SK-N-SH treated with all-trans-retinoic acid at 6 μM for 48 hours (cell line): Measurements from ENCODE around the gene OSBPL5.

ENCODE experiments used
- ATAC-seq: fragments of 200-7000 bp; cut with Tn5 transposase; 3 replicates; pipeline ENCODE4 v1.9.1; 2020; ENCODE audit warnings: mild to moderate bottlenecking, moderate library complexity
- BACH2 ChIP-seq: fragments of 250-450 bp; sonication (Bioruptor Pico); IDR thresholded peaks from 2 replicates; pipeline ENCODE4 v1.9.0; 2021; ENCODE audit warnings: mild to moderate bottlenecking, borderline replicate concordance
- CSDC2 ChIP-seq: fragments of 250-450 bp; sonication (Bioruptor Pico); IDR thresholded peaks from 2 replicates; pipeline ENCODE4 v1.5.0; 2020; ENCODE audit warnings: mild to moderate bottlenecking, moderate library complexity
- ESRRG ChIP-seq: fragments of 250-450 bp; sonication (Bioruptor Pico); IDR thresholded peaks from 2 replicates; pipeline ENCODE4 v1.6.1; 2021; ENCODE audit warnings: mild to moderate bottlenecking
- GLIS3 ChIP-seq: fragments of 250-450 bp; sonication (Bioruptor Pico); IDR thresholded peaks from 2 replicates; pipeline ENCODE4 v1.5.0; 2020; ENCODE audit warnings: mild to moderate bottlenecking, moderate library complexity
- ISL1 ChIP-seq: fragments of 250-450 bp; sonication (Bioruptor Pico); IDR thresholded peaks from 2 replicates; pipeline ENCODE4 v2.1.2; 2022; ENCODE audit warnings: mild to moderate bottlenecking, moderate library complexity
- OSR1 ChIP-seq: fragments of 250-450 bp; sonication (Bioruptor Pico); IDR thresholded peaks from 2 replicates; pipeline ENCODE4 v1.8.0; 2022; ENCODE audit warnings: moderate library complexity, mild to moderate bottlenecking, inconsistent platforms
- RARB ChIP-seq: fragments of 250-450 bp; sonication (Bioruptor Pico); IDR thresholded peaks from 2 replicates; pipeline ENCODE4 v1.8.0; 2021; ENCODE audit warnings: mild to moderate bottlenecking, moderate library complexity
- SNAI2 ChIP-seq: fragments of 250-450 bp; sonication (Bioruptor Pico); IDR thresholded peaks from 2 replicates; pipeline ENCODE4 v1.5.0; 2020; ENCODE audit warnings: mild to moderate bottlenecking, moderate library complexity
- TCF4 ChIP-seq: fragments of 250-450 bp; sonication (Bioruptor Pico); IDR thresholded peaks from 2 replicates; pipeline ENCODE4 v1.8.0; 2021; ENCODE audit warnings: mild to moderate bottlenecking, moderate library complexity, borderline replicate concordance
- ZC3H10 ChIP-seq: fragments of 250-450 bp; sonication (Bioruptor Pico); IDR thresholded peaks from 2 replicates; pipeline ENCODE4 v1.5.1; 2021; ENCODE audit warnings: mild to moderate bottlenecking, moderate library complexity
- ZFP30 ChIP-seq: fragments of 450-650 bp; formaldehyde crosslinking; IDR thresholded peaks from 2 replicates; pipeline ENCODE4 v1.5.0; 2022; ENCODE audit warnings: mild to moderate bottlenecking, moderate library complexity
- ZNF70 ChIP-seq: fragments of 450-650 bp; formaldehyde crosslinking; IDR thresholded peaks from 2 replicates; pipeline ENCODE4 v1.5.0; 2020; ENCODE audit warnings: mild to moderate bottlenecking, moderate library complexity
- ZNF8 ChIP-seq: fragments of 450-650 bp; formaldehyde crosslinking; IDR thresholded peaks from 2 replicates; pipeline ENCODE4 v1.5.0; 2020; ENCODE audit warnings: mild to moderate bottlenecking, moderate library complexity
- TF ChIP-seq, protein P1 (sequence below): fragments of 250-450 bp; sonication (Bioruptor Pico); IDR thresholded peaks from 2 replicates; pipeline ENCODE4 v1.8.0; 2020; ENCODE audit warnings: mild to moderate bottlenecking, moderate library complexity, borderline replicate concordance
- TF ChIP-seq, protein P2 (sequence below): fragments of 250-450 bp; sonication (Bioruptor Pico); IDR thresholded peaks from 2 replicates; pipeline ENCODE4 v1.5.1; 2021; ENCODE audit warnings: mild to moderate bottlenecking, moderate library complexity
- TF ChIP-seq, protein P3 (sequence below): fragments of 250-450 bp; sonication (Bioruptor Pico); IDR thresholded peaks from 2 replicates; pipeline ENCODE4 v1.8.0; 2021; ENCODE audit warnings: low read depth, mild to moderate bottlenecking, moderate library complexity, borderline replicate concordance
- TF ChIP-seq, protein P4 (sequence below): fragments of 250-450 bp; sonication (Bioruptor Pico); IDR thresholded peaks from 2 replicates; pipeline ENCODE4 v1.5.1; 2020; ENCODE audit warnings: low read depth, mild to moderate bottlenecking, moderate library complexity

OSBPL5 gene

DNA sequence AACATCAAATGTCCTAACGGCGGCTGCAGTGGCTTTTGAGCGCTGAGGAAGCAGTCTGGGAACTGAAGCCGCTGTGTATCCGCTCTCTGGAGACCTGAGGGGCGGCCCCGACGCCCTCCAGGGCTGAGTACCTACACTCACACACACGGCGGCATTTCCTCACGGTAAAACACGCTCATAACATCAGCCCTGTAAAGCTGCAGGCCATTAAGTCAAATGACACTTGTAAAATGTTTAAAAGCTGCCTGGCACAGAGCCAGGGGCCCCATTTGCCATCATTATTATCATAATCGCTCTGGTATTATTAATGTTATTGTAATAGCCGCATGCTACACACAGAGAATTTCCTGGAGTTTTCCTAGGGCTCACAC, 113.0 kb downstream of the OSBPL5 start (continued):
- TF ChIP-seq ZC3H10 (CRISPR knock-in tag) (no peak), GLIS3 (CRISPR knock-in tag) (no peak), TCF4 (CRISPR knock-in tag) (no peak), BACH2 (CRISPR knock-in tag) (no peak), RARB (CRISPR knock-in tag) (no peak), ZNF8 (CRISPR knock-in tag) (no peak)
- TF ChIP-seq, protein P1, sequence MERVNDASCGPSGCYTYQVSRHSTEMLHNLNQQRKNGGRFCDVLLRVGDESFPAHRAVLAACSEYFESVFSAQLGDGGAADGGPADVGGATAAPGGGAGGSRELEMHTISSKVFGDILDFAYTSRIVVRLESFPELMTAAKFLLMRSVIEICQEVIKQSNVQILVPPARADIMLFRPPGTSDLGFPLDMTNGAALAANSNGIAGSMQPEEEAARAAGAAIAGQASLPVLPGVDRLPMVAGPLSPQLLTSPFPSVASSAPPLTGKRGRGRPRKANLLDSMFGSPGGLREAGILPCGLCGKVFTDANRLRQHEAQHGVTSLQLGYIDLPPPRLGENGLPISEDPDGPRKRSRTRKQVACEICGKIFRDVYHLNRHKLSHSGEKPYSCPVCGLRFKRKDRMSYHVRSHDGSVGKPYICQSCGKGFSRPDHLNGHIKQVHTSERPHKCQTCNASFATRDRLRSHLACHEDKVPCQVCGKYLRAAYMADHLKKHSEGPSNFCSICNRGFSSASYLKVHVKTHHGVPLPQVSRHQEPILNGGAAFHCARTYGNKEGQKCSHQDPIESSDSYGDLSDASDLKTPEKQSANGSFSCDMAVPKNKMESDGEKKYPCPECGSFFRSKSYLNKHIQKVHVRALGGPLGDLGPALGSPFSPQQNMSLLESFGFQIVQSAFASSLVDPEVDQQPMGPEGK: no peak
- TF ChIP-seq, protein P2, sequence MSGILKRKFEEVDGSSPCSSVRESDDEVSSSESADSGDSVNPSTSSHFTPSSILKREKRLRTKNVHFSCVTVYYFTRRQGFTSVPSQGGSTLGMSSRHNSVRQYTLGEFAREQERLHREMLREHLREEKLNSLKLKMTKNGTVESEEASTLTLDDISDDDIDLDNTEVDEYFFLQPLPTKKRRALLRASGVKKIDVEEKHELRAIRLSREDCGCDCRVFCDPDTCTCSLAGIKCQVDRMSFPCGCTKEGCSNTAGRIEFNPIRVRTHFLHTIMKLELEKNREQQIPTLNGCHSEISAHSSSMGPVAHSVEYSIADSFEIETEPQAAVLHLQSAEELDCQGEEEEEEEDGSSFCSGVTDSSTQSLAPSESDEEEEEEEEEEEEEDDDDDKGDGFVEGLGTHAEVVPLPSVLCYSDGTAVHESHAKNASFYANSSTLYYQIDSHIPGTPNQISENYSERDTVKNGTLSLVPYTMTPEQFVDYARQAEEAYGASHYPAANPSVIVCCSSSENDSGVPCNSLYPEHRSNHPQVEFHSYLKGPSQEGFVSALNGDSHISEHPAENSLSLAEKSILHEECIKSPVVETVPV (CRISPR knock-in tag): no peak

DNA sequence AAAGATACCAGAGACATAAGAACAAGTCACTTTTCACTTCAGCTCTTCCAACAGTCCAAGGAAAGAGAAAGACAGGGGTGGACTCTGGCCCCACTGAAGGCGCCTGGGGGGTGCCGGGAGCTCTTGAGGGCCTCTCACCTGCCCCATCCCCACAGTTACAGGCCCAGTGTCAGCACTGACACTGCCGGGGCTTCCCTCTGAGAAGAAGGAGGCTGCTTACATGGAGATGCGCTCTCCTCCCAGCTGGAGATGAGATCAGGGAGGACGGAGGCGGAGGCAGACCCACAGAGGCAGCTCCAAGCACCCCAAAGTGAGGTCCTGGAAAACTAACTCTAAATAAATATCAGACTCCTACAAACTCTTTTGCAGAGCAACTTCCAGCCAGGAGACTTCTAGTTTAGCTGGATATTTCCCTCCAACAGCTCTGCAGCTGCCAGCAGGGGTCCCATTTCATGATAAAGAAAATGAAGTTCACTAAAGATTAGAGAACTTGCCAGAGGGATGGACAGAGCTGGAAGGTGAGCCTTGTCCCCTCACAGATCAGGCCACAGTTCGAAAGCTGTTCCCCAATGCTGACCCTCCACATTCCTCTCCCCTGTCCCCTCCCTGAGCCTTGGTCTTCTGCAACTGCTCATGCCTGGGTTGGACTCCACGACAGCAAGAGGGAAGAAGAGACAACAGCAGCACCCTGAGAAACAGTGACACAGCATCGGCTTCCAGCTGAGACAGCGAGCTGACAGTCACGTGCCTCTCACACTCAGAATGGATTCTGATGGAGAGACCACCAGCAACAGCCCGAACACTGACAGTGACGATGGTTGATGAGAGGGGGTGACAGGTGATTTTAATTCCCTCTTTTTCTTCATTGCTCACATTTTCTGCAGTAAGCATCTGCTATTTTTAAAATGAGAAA, 113.7 kb downstream of the OSBPL5 start:
- TF ChIP-seq SNAI2 (CRISPR knock-in tag) (no peak), RARB (CRISPR knock-in tag) (no peak), OSR1 (CRISPR knock-in tag) (no peak)
- ATAC-seq: no peak

DNA sequence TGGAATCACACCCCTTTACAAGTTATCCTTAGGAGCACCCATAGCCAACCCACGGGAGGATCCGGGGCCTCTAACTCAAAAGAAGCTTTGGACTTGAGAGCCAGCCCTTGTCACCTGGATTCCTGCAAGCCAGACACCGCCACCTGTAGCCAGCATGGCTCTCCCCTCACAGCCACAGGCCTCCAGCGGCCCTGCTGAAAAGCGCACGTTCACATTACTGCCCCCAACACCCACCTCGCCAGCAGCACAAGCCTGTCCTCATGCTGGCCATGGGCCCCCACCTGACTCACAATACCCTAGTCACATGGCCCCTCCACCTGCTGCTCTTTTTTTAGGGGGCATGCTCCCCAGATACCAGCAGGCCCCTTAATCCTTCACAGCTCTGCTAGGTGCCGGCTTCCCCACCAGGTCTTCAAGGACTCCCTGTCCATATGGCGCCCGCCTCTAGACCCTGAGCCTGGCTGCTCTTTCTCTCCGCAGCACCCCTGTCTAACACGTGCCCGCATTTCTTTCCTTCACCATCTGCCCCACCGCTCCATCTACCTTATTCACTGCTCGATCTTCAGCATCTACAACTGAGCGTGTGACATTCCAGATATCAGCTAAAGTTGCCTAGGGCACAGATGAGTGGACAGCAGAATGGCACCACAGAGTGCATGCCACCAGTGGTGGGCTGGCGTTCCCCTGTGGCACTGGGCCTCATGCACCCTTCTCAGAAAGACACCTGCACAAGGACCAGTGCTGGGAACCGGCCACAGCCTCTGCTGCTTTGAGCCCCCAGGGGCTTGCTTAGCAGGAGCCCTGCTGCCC, 114.5 kb downstream of the OSBPL5 start:
- TF ChIP-seq ESRRG (CRISPR knock-in tag) (no peak), ZNF8 (CRISPR knock-in tag) (no peak), ZFP30 (no peak), BACH2 (CRISPR knock-in tag) (no peak), RARB (CRISPR knock-in tag) (no peak), ISL1 (CRISPR knock-in tag) (no peak), TCF4 (CRISPR knock-in tag) (no peak), ZNF70 (CRISPR knock-in tag) (no peak), CSDC2 (CRISPR knock-in tag) (no peak), GLIS3 (CRISPR knock-in tag) (no peak), SNAI2 (CRISPR knock-in tag) (no peak)
- TF ChIP-seq, protein P1: no peak
- TF ChIP-seq, protein P2 (CRISPR knock-in tag): no peak
- TF ChIP-seq, protein P3, sequence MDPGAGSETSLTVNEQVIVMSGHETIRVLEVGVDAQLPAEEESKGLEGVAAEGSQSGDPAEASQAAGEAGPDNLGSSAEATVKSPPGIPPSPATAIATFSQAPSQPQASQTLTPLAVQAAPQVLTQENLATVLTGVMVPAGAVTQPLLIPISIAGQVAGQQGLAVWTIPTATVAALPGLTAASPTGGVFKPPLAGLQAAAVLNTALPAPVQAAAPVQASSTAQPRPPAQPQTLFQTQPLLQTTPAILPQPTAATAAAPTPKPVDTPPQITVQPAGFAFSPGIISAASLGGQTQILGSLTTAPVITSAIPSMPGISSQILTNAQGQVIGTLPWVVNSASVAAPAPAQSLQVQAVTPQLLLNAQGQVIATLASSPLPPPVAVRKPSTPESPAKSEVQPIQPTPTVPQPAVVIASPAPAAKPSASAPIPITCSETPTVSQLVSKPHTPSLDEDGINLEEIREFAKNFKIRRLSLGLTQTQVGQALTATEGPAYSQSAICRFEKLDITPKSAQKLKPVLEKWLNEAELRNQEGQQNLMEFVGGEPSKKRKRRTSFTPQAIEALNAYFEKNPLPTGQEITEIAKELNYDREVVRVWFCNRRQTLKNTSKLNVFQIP (CRISPR knock-in tag): no peak
- TF ChIP-seq, protein P4, sequence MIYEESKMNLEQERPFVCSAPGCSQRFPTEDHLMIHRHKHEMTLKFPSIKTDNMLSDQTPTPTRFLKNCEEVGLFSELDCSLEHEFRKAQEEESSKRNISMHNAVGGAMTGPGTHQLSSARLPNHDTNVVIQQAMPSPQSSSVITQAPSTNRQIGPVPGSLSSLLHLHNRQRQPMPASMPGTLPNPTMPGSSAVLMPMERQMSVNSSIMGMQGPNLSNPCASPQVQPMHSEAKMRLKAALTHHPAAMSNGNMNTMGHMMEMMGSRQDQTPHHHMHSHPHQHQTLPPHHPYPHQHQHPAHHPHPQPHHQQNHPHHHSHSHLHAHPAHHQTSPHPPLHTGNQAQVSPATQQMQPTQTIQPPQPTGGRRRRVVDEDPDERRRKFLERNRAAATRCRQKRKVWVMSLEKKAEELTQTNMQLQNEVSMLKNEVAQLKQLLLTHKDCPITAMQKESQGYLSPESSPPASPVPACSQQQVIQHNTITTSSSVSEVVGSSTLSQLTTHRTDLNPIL (CRISPR knock-in tag): no peak
- no peak for ATAC-seq
